ENCODE results near the gene MCRIP2. TPM values are rescaled to one million over a fixed set of nuclear protein-coding genes. Genes with fewer than 3 reads are reported as not detected.

MCRIP2 gene
- total and polyA plus RNA-seq, 2 of the 8 experiments (the other 6 are each of a cell fraction or from before 2014, with no cell fraction given), result 45.4 to 75.5 TPM

GRCh38 chr16:615122-615521 lies 26.5 kb upstream of the MCRIP2 start:
- peaks cover 1 to 4% of the 10 kb centered on the region in 2 experiments for H4K20me1 ChIP-seq (replicated peaks in 1 of 2; ENCODE audit: control insufficient read depth in 1 of 2, insufficient read depth in 2 of 2, low read length in 2 of 2)
- H3K4me3 ChIP-seq (ENCODE audit: extremely low read depth in 1 of 4, insufficient read depth in 2 of 4, low read depth in 3 of 4, low read length in 4 of 4), result no peak overlapping the region
- H4K91ac ChIP-seq (replicated peaks; ENCODE audit: insufficient read length, low read length), result no peak overlapping the region
- no peak for TF ChIP-seq CTBP2 (IDR thresholded peaks at IDR 0.05; ENCODE audit: borderline replicate concordance, insufficient read depth, insufficient read length, low read length)
- no peak for TF ChIP-seq EP300 (IDR thresholded peaks at IDR 0.05; ENCODE audit: borderline replicate concordance in 1 of 2, low read depth in 2 of 2, low read length in 2 of 2)
- TF ChIP-seq CEBPB (IDR thresholded peaks at IDR 0.05; ENCODE audit: low read depth, low read length), result no peak
- no peak for TF ChIP-seq NANOG (IDR thresholded peaks at IDR 0.05; ENCODE audit: insufficient read depth, low read depth, low read length, poor library complexity, severe bottlenecking)
- no peak for TF ChIP-seq FOSL1 (IDR thresholded peaks at IDR 0.05; ENCODE audit: insufficient read depth, low read depth, low read length)
- no peak for TF ChIP-seq YY1 (IDR thresholded peaks at IDR 0.05; ENCODE audit: low read depth, low read length)
- no peak for TF ChIP-seq CBX5 (IDR thresholded peaks at IDR 0.05; ENCODE audit: low read depth, low read length)
- TF ChIP-seq HDAC2 (IDR thresholded peaks at IDR 0.05; ENCODE audit: borderline replicate concordance in 1 of 2, low read depth in 2 of 2, low read length in 2 of 2), result no peak
- FAIRE-seq (no peak), DNase-seq (ENCODE audit: low read depth in 1 of 2, low spot score in 2 of 2) (no peak)
- no peaks in the 10 kb centered on the region for H3K9me3 ChIP-seq (ENCODE audit: insufficient read depth in 2 of 2, low read depth in 1 of 2, low read length in 1 of 2)
- no peak overlapping the region for H3K18ac ChIP-seq (ENCODE audit: extremely low read depth, low read length)
- H3K79me2 ChIP-seq (ENCODE audit: control insufficient read depth in 1 of 2, insufficient read depth in 2 of 2, low read length in 2 of 2), result no peaks in the 10 kb centered on the region
- H3K36me3 ChIP-seq (ENCODE audit: control insufficient read depth in 2 of 4, insufficient read depth in 4 of 4, low read length in 3 of 4), result no peaks in the 10 kb centered on the region; a peak in 1 of 8 replicates
- H3K4ac ChIP-seq (replicated peaks; ENCODE audit: insufficient read length, low read depth, low read length), result no peak overlapping the region
- no peaks in the 10 kb centered on the region for H3K23me2 ChIP-seq (ENCODE audit: low read depth, low read length)
- ChIA-PET CTCF (ENCODE audit: partially characterized antibody) (interaction anchor here (1.2 kb wide), 1 partner anchor 84 kb away, joined by 5 read pairs; no protein-coding TSS in a partner anchor), POLR2A (ENCODE audit: partially characterized antibody) (interaction anchor here (0.9 to 1.1 kb wide), 2 partner anchors 15 to 21 kb away, joined by 3 to 4 read pairs; partner anchors contain the start of genes METTL26 and WFIKKN1)
- no peaks in the 10 kb centered on the region; a peak in 1 of 7 replicates for H3K4me1 ChIP-seq (replicated peaks in 1 of 4; ENCODE audit: control insufficient read depth in 3 of 4, insufficient read depth in 4 of 4, low read length in 3 of 4)
- no peak overlapping the region for H2AK5ac ChIP-seq (ENCODE audit: low read depth, low read length)
- H3K27ac ChIP-seq (ENCODE audit: low read depth, low read length), result no peak overlapping the region
- no peak overlapping the region for H2BK120ac ChIP-seq (replicated peaks; ENCODE audit: low read depth, low read length)
- WGBS, 2 experiments (ENCODE audit: extremely low coverage in 1 of 2, insufficient coverage in 1 of 2, insufficient read length in 1 of 2, insufficient replicate concordance in 2 of 2, low coverage in 1 of 2, low lambda C conversion rate in 2 of 2, missing lambda C conversion rate in 1 of 2), result 94% methylated on average over 13 of the region's 13 CpGs; no CpG with 5 or more reads in 1 of the 2 experiments
- H4K5ac ChIP-seq (ENCODE audit: insufficient read length, low read depth, low read length), result no peak overlapping the region
- peaks cover 6% of the 10 kb centered on the region for H3K79me1 ChIP-seq (ENCODE audit: low read depth, low read length)
- H4K8ac ChIP-seq (ENCODE audit: extremely low read depth, insufficient read depth, low read length), result no peak overlapping the region
- H2BK20ac ChIP-seq (ENCODE audit: low read length), result no peak overlapping the region
- no peak overlapping the region for H3K56ac ChIP-seq (replicated peaks; ENCODE audit: insufficient read length, low read depth, low read length)
- no peak overlapping the region for H2BK15ac ChIP-seq (ENCODE audit: low read length)
- no peak overlapping the region for H3K23ac ChIP-seq (ENCODE audit: insufficient read length)
- no peak overlapping the region for H2AFZ ChIP-seq (ENCODE audit: low read length)
- no peak overlapping the region for H2BK5ac ChIP-seq (ENCODE audit: low read depth, low read length)
- H3K27me3 ChIP-seq (replicated peaks in 1 of 4; ENCODE audit: control insufficient read depth in 3 of 4, extremely low read depth in 1 of 4, insufficient read depth in 3 of 4, low read length in 3 of 4), result no peaks in the 10 kb centered on the region
- H2BK12ac ChIP-seq (ENCODE audit: low read depth, low read length), result no peak overlapping the region
- H3K4me2 ChIP-seq (ENCODE audit: insufficient read depth in 1 of 2, low read depth in 2 of 2, low read length in 2 of 2), result no peak overlapping the region
- no peak overlapping the region; a peak in 1 of 7 replicates for H3K9ac ChIP-seq (replicated peaks in 1 of 4; ENCODE audit: extremely low read depth in 1 of 4, low read depth in 3 of 4, low read length in 3 of 4)
- H3K14ac ChIP-seq (ENCODE audit: insufficient read length), result no peak overlapping the region

Measured in H1 (cell line).